Epidermal melanocyte (primary cell): ENCODE data around the gene ZFP3.
A peak's percentile ranks its signal among the peaks of the same experiment; 100 is the strongest.
"Not testable (repeated sequence)": the region's sequence is repeated elsewhere in the genome, so short reads cannot be mapped to it uniquely, and the experiment has no call there.

Experiments
- DNase-seq: peaks from one replicate; pipeline ENCODE4 v3.0.0; 2011; ENCODE audit warnings: low spot score; ENCODE audit not compliant: insufficient read length

Gene ZFP3

GRCh38 chr17:5078106-5079028 is at the start of gene ZFP3:
Gene ZFP3, plus strand, starts transcription at chr17:5078467. Its CDS starts 13,038 bp downstream, at chr17:5091505.
- DNase-seq, result peak; percentile 53

DNA sequence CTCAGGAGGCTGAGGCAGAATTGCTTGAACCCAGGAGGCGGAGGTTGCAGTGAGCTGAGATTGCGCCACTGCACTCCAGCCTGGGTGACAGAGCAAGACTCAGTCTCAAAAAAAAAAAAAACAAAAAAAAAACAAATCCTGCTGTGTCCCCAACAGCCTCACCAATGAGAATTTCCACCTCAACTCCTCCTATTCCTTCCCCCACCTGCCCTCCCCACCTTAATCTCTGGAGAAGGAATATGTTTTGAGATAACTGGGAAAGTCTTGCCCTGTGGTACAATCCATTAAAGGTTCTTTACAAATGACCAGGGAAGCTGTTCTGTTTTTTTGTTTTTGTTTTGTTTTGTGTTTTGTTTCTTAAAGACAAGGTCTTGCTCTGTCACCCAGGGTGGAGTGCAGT is 48.1 kb upstream of the ZFP3 start:
- not testable (repeated sequence) for DNase-seq

- peak; percentile 80 for DNase-seq
Observed at GRCh38 chr17:5031365-5032082, 46.7 kb upstream of the ZFP3 start.

DNA sequence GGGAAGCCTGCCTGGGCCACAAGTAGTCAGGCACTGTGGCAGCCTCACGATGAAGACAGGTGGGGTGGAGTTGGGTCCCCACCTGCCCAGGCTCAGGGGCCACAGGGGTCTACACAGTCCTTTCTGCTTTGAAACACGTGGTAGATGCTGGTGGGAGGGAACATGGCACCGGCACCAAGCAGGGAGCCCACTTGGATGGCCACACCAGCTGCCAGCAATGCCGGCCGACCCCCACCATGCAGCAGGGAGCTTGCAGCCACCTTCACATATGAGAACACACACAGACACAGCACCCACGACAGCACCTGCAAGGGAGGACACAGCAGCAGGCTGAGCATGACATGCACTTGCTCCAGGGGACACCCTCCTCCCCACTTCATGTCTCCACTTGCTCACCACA is 45.4 kb upstream of the ZFP3 start:
- no peak for DNase-seq

- DNase-seq, result no peak
Observed at GRCh38 chr17:5033352-5034015, 44.8 kb upstream of the ZFP3 start.

GRCh38 chr17:5034063-5034462 is 44.2 kb upstream of the ZFP3 start:
- no peak for DNase-seq

- no peak for DNase-seq
Observed at GRCh38 chr17:5034651-5035050, 43.6 kb upstream of the ZFP3 start.

GRCh38 chr17:5035315-5035714 is 43.0 kb upstream of the ZFP3 start, which contains the start of gene SLC52A1:
Gene SLC52A1, minus strand, starts transcription at chr17:5035426. Its CDS starts 820 bp downstream, at chr17:5034606.
- DNase-seq, result no peak

DNA sequence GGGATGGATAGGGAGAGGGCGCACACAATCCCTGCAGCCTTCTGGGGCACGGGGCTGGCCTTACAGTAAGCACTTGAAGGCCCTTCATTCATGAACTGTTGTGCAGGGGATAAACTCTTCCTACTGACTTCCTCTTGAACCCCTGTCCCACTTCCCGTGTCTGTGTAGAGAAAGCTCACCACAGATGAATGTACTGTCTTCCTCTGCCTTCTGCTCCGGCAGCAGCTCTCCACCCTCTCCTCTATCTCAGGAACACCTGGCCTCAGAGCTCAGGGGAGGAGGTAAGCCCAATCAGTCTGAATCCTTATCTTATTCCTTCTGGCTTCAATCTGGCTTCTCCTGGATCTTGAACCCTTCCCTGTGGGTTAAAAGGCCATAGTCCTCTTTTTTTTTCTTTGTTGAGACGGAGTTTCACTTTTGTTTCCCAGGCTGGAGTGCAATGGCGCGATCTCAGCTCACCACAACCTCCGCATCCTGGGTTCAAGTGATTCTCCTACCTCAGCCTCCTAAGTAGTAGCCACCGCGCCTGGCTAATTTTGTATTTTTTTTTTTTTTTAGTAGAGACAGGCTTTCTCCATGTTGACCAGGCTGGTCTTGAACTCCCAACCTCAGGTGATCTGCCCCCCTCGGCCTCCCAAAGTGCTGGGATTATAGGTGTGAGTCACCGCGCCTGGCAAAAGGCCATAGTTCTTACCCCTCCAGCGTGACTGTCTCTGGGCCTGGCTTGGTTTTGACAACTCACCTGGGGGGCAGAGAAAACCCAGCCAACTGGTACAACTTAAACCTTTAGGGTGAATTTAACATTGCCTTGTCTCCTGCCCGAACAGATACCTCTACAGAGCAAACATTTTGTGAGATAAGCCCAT is 35.9 kb upstream of the ZFP3 start:
- DNase-seq, result no peak

GRCh38 chr17:5043524-5043923 is 34.7 kb upstream of the ZFP3 start:
- DNase-seq, result no peak

DNA sequence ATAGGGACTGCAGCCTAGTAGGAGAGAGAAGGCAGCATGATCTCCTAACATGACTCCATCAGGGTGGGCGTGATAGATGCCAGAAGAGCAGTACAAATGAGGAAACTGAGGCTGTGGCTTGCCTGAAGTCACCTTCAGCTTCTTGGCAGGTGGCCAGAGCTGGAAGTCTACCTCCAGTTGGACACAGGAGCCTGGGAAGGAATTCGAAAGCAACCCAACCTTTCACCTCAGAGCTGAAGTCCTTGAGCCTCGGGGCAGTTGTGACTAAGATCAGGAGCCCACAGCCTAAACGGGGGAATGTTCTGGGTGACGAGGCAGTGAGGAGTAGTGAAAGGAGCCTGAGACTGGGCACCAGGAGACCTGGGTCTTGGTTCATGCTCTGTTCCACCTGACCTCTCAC is 33.6 kb upstream of the ZFP3 start:
- DNase-seq, result no peak

- no peak for DNase-seq
Observed at GRCh38 chr17:5045496-5045895, 32.8 kb upstream of the ZFP3 start.

- DNase-seq, result no peak
Observed at GRCh38 chr17:5047446-5047845, 30.8 kb upstream of the ZFP3 start.

DNA sequence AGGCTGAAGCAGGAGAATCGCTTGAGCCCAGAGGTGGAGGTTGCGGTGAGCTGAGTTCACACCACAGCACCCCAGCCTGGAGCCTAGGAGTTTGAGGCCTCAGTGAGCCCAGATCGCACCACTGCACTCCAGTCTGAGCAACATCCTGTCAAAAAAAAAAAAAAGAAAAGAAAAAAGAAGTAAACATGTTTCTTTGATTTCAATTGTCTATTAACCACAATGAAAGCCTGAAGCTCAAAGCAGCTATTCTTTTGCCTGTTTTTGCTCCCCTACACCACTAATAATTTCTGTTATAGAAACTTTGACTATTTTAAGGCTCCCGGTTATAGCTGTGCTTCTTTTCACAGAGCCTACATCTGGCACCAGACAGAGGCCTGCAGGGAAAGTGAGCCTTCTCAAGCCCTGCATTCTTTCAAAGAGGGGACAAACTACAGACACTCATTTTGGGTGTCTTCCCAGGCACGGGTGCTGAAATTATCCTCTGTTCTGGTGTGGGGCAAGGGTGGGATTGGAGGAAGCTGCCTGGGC is 28.9 kb upstream of the ZFP3 start:
- DNase-seq, result no peak

DNA sequence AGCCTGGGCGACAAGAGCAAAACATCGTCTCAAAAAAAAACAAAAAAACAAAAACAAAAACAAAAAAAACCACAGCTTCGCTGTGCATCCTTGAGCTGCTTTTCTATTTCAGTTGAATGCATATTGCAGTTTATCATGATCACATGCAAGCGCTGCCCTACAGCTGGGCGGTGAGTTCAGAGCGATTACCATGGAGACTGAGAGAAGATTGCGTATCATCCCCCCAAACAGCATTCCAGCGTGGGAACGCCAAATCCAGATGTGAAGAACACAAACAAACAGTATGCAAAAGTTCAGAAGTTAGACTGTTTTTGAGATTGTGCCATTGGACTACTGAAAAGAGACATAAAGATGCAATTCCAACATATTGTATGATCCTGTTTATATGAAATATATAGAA is 28.0 kb upstream of the ZFP3 start:
- peak; percentile 44 for DNase-seq

- DNase-seq, result no peak
Observed at GRCh38 chr17:5055543-5055942, 22.7 kb upstream of the ZFP3 start.

GRCh38 chr17:5065227-5065744 is 13.0 kb upstream of the ZFP3 start:
- no peak for DNase-seq

DNA sequence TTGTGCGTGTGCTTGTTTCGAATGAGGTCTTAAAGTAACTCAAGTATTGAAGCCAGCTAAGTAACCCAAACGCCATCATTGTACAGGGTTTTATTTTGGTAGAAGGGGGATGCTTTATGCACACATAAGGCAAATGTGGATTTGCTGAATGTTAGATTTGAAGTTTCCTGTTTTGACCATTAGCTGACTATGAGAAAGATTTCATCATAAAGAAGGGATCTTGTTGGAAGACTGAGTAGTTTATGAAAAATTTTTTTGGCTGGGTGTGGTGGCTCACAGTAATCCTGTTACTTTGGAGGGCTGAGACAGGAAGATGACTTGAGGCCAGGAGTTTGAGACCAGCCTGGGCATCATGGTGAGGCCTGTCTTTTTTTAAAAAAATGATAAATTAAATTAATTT is 10.0 kb upstream of the ZFP3 start:
- DNase-seq, result no peak

DNA sequence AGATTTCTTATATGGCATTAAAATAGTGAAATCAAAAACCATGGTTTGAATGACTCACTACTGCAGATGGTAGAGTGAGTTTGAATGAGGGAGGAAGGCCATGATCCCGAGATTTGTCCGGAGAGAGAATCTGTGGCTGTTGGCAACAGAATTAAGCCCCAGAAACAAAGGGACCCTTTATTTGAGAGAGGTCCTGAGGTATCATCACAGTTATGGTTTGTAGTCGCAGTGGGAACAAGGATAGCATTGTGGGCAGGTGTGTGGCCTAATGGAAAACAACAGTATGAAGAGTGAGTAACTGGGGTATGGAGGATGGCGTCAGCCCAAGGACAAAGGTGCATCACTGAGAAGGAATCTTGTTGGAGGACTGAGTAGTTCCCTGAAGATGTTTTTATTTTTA is 8.5 kb upstream of the ZFP3 start:
- DNase-seq, result peak; percentile 36

DNA sequence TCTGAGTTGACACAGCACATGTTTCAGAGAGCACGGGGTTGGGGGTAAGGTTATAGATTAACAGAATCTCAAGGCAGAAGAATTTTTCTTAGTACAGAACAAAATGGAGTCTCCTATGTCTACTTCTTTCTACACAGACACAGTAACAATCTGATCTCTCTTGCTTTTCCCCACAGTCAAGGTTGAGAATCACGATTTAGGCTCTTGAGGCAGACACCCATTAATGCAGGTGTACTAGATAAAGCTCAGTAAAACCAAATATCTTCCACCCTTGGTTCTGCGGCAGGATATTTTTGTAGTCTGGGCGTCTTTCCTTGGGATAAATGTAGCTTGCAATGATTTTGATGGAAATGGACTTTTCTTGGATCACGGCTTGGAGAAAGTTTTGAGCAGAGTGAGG is 2.8 kb upstream of the ZFP3 start:
- not testable (repeated sequence) for DNase-seq
